WI38 (cell line): ENCODE data around the gene PARD3B.

Experiments used
- H3K4me3 ChIP-seq: 2 replicates; pipeline ENCODE4 v1.5.1; 2011; ENCODE audit warnings: low read depth, mild to moderate bottlenecking, control low read depth, low read length
- TF ChIP-seq, protein P1 (sequence below): IDR thresholded peaks from 2 replicates; pipeline ENCODE4 v1.5.1; 2012; ENCODE audit warnings: low read depth, mild to moderate bottlenecking, control low read depth, low read length

Gene PARD3B

GRCh38 chr2:204901591-204901990, 356.3 kb downstream of the PARD3B start:
- H3K4me3 ChIP-seq, result no peak overlapping the region
- TF ChIP-seq, protein P1, sequence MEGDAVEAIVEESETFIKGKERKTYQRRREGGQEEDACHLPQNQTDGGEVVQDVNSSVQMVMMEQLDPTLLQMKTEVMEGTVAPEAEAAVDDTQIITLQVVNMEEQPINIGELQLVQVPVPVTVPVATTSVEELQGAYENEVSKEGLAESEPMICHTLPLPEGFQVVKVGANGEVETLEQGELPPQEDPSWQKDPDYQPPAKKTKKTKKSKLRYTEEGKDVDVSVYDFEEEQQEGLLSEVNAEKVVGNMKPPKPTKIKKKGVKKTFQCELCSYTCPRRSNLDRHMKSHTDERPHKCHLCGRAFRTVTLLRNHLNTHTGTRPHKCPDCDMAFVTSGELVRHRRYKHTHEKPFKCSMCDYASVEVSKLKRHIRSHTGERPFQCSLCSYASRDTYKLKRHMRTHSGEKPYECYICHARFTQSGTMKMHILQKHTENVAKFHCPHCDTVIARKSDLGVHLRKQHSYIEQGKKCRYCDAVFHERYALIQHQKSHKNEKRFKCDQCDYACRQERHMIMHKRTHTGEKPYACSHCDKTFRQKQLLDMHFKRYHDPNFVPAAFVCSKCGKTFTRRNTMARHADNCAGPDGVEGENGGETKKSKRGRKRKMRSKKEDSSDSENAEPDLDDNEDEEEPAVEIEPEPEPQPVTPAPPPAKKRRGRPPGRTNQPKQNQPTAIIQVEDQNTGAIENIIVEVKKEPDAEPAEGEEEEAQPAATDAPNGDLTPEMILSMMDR, result no peak

GRCh38 chr2:204909791-204910190, 364.5 kb downstream of the PARD3B start:
- TF ChIP-seq, protein P1, result no peak
- H3K4me3 ChIP-seq, result no peak overlapping the region

DNA sequence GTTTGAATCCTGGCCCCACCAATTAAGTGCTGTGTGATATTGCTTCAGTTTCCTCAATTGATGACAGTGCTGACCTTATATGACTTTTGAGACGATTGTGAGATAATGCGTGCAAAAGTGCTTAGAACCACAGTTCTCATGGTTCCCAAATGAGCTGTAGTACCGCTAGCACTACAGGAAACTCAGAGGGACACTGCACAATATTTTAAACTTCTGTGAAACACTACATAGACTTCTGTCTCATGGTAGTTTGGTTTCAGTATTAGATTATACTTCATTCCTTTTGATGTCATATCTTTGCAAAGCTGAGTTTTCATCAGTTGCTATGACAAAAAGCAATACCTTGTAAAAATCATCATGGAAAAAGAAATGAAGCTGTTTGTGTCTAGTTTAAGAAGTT, 368.0 kb downstream of the PARD3B start:
- TF ChIP-seq, protein P1, result no peak
- H3K4me3 ChIP-seq, result no peak overlapping the region

DNA sequence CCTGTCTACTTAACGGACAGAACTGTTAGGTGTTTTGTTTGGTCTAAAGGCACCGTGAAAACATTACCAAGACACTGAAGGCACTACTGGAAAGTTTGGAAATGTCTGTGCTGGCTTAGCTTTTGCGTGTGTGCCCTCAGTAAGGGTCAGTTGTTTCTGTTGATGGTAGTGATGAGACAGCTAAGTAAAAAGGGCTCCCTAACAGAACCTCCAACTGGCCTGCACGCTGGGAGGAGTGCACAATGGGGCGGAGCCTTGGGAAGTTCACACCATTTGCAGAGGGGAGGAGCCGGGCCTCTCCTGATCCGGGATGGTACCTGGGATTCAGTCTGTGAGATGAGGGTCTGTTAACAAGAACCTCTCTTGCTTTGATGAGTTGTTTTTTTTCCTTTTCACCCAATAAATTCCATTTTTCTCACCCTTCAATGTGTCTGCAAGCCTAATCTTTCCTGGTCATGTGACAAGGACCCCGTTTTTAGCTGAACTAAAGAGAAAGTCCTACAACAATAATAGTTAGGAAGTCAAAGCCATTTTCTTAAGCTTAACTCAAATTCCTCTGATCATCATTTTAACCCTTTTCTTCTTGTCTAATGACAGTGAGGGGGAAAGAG, 368.7 kb downstream of the PARD3B start:
- no peak overlapping the region for H3K4me3 ChIP-seq
- TF ChIP-seq, protein P1, result no peak

DNA sequence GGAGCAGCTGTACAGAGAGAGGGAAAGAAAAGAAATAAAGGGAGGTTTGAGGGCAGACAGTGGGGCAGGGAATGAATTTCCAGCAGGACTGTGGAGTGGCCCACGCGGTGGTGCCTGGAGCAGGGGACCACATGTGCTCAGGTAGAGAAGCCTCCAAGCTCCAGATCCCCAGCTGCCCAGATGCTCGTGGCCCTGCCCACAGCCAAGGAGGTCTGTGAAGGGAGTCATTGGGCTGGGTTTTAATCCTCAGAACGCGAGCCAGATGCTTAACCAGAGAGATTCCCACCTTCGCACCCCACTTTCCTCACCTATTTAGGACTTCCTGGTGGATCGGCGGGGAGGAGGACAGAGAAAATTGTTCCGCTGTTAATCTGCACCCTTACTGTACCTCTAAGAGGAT, 369.4 kb downstream of the PARD3B start:
- TF ChIP-seq, protein P1, result no peak

DNA sequence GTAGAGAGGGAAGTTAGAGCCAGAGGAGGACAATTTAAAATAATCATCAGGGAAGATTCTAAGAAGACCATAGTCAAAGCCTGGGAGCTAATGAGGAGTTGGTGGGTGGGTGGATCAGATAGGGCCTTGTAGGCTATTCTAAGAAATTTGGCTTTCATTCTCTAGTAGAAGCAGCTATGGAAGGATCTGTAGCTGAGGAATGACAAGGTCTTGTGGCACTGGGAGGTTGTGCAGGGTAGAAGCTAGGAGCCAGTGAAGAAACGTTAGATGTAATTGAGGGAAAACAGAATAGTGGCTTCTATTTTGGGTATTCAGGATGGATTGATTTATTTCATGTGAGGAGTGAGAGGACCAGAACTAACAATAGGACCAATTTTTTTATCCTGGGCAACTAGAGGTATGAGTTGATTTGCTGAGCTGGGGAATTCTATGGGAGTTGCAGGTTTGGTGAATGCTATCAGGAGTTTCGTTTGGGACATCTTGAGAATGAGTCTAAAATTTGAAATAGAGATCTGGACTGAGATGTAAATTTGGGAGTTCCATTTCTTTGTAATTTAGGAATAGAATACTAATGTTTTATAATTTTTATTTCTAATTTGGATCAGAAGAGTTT, 371.9 kb downstream of the PARD3B start:
- TF ChIP-seq, protein P1, result no peak
- no peak overlapping the region for H3K4me3 ChIP-seq

More for the DNA sequence above, 369.4 kb downstream of the PARD3B start:
- no peak overlapping the region for H3K4me3 ChIP-seq

- TF ChIP-seq, protein P1, result no peak
- no peak overlapping the region for H3K4me3 ChIP-seq
Observed at GRCh38 chr2:204920776-204921175, 375.5 kb downstream of the PARD3B start.
